Sciatic nerve (tissue), 2 donors: ENCODE measurements around the gene KATNB1. TPM values are rescaled to one million over a fixed set of nuclear protein-coding genes. Genes with fewer than 3 reads are reported as not detected.

Source experiments
- ATAC-seq: fragments of 200-7000 bp; cut with Tn5 transposase; one replicate; pipeline ENCODE4 v1.9.1; 2020; ENCODE audit warnings: mild to moderate bottlenecking, moderate library complexity
- DNase-seq: peaks from one replicate; pipeline ENCODE4 v3.0.0-alpha.2; 2020; ENCODE audit warnings: low spot score
- intact Hi-C: fragments of 100-400 bp; cut with DNase I; formaldehyde crosslinking; loops from one replicate; pipeline ENCODE4 v1.14.2; 2022
- microRNA-seq: library from miRNA; unstranded; fragments of <30 nt; microRNA quantifications from one replicate; pipeline ENCODE4 v1.2.0, GENCODE V29; 2020
- total RNA-seq: library from RNA; stranded (reverse); fragmentation: NEBNext Ultra II Directional; extraction: Animal tissue kit (Norgen Biotek cat#: 25700); gene quantifications from one replicate; pipeline ENCODE4 v1.2.1, GENCODE V29; 2021
- donor health status: DM: no; HTN: no; CAD: no.
- donor health status: DM: no; HTN: no; CAD: no.

KATNB1 gene
- total RNA-seq, 1 donor from 2014 or later: 14.7 TPM

GRCh38 chr16:57798267-57798810 is 62.8 kb downstream of the KATNB1 start:
- DNase-seq (no peak), ATAC-seq (no peak)
- intact Hi-C loops: no loop called here

- no peak for DNase-seq
- intact Hi-C loops: no loop called here
- ATAC-seq: no peak
Observed at GRCh38 chr16:57798953-57799599, 63.5 kb downstream of the KATNB1 start.

- ATAC-seq (no peak), DNase-seq (no peak)
- intact Hi-C loops: loop anchor here (10.0 kb wide), 1 partner anchor 65 kb away; no protein-coding TSS in a partner anchor
Observed at GRCh38 chr16:57799600-57800199, 64.1 kb downstream of the KATNB1 start.

GRCh38 chr16:57800200-57801097 is 64.9 kb downstream of the KATNB1 start:
- DNase-seq (no peak), ATAC-seq (no peak)
- intact Hi-C loops: loop anchor here (10.0 kb wide), 1 partner anchor 64 kb away; no protein-coding TSS in a partner anchor

GRCh38 chr16:57801098-57801808 is 65.7 kb downstream of the KATNB1 start:
- peak; percentile 4 for ATAC-seq
- intact Hi-C loops: loop anchor here (10.0 kb wide), 1 partner anchor 64 kb away; no protein-coding TSS in a partner anchor

GRCh38 chr16:57801809-57802340 is 66.3 kb downstream of the KATNB1 start:
- intact Hi-C loops: loop anchor here (10.0 kb wide), 1 partner anchor 63 kb away; no protein-coding TSS in a partner anchor
- ATAC-seq (peak; percentile 26), DNase-seq (peak; percentile 77)

More at GRCh38 chr16:57801098-57801808, 65.7 kb downstream of the KATNB1 start:
- no peak for DNase-seq

- DNase-seq (peak; percentile 93), ATAC-seq (peak; percentile 55)
- intact Hi-C loops: loop anchor here (10.0 kb wide), 1 partner anchor 62 kb away; no protein-coding TSS in a partner anchor
Observed at GRCh38 chr16:57802341-57803133, 67.0 kb downstream of the KATNB1 start, which contains the start of gene KIFC3. Gene KIFC3 (minus strand): TSS chr16:57802491. CDS start chr16:57798243, 4,248 bp downstream.

GRCh38 chr16:57803134-57803990 is 67.8 kb downstream of the KATNB1 start:
- DNase-seq (no peak), ATAC-seq (peak; percentile 51)
- intact Hi-C loops: loop anchor here (10.0 kb wide), 1 partner anchor 61 kb away; no protein-coding TSS in a partner anchor

- intact Hi-C loops: loop anchor here (10.0 kb wide), 1 partner anchor 61 kb away; no protein-coding TSS in a partner anchor
- no peak for ATAC-seq
- no peak for DNase-seq
Observed at GRCh38 chr16:57804111-57804837, 68.7 kb downstream of the KATNB1 start.

- intact Hi-C loops: loop anchor here (10.0 kb wide), 1 partner anchor 60 kb away; no protein-coding TSS in a partner anchor
- DNase-seq: no peak
- ATAC-seq: no peak
Observed at GRCh38 chr16:57805176-57805575, 69.6 kb downstream of the KATNB1 start.

Small RNA genes lying within 50 kb of the gene (microRNA-seq; reads per million reads assigned to microRNA genes)
- gene MIR6772: not detected

Other genes starting within 250 kb of the KATNB1 start
- gene DOK4, start 249.3 kb upstream of the KATNB1 start, total RNA-seq: 22.6 TPM
- gene CCDC102A, start 199.2 kb upstream of the KATNB1 start, total RNA-seq: 14.3 TPM
- 1.2 TPM for gene ADGRG5, start 193.1 kb upstream of the KATNB1 start, total RNA-seq
- 47.4 TPM for gene ADGRG1, start 107.1 kb upstream of the KATNB1 start, total RNA-seq
- 4.6 TPM for gene ADGRG3, start 67.5 kb upstream of the KATNB1 start, total RNA-seq
- not detected for gene DRC7, start 41.0 kb upstream of the KATNB1 start, total RNA-seq
- gene KIFC3, start 66.7 kb downstream of the KATNB1 start, total RNA-seq: 94.3 TPM
- gene CNGB1, start 235.4 kb downstream of the KATNB1 start, total RNA-seq: not detected